Measurements from ENCODE around the gene CPTP.

GRCh38 chr1:1298861-1299685, 25.5 kb upstream of the CPTP start:
- TF ChIP-seq CTCF (IDR thresholded peaks at IDR 0.05; ENCODE audit: low read length) (no peak), EZH2 (optimal IDR thresholded peaks at IDR 0.05; ENCODE audit: low read depth, low read length) (no peak)

Measured in MM.1S (cell line).